Dendritic cell treated with granulocyte-macrophage colony-stimulating factor and Interleukin-4, amounts not matched to agents 40 ng/mL and 50 ng/mL, for 4 days (primary cell): ENCODE measurements around the gene LDLRAD4.

Source experiments
- H3K27ac Mint-ChIP-seq: one replicate; pipeline ENCODE4 v1.8.0; 2022; ENCODE audit warnings: mild to moderate bottlenecking, mixed read lengths
- H3K27me3 Mint-ChIP-seq: one replicate; pipeline ENCODE4 v1.8.0; 2022; ENCODE audit warnings: mild to moderate bottlenecking, mixed read lengths
- H3K36me3 Mint-ChIP-seq: one replicate; pipeline ENCODE4 v1.8.0; 2022; ENCODE audit warnings: low read depth, mixed read lengths
- H3K4me1 Mint-ChIP-seq: one replicate; pipeline ENCODE4 v1.8.0; 2022; ENCODE audit warnings: low read depth, mixed read lengths
- H3K4me3 Mint-ChIP-seq: one replicate; pipeline ENCODE4 v1.8.0; 2022; ENCODE audit warnings: mild to moderate bottlenecking, moderate library complexity, mixed read lengths
- H3K9me3 Mint-ChIP-seq: one replicate; pipeline ENCODE4 v1.8.0; 2022; ENCODE audit warnings: mixed read lengths
- intact Hi-C: fragments of 100-400 bp; cut with micrococcal nuclease; formaldehyde crosslinking; loops from one replicate; pipeline ENCODE4 v1.15.0; 2022

LDLRAD4 gene

DNA sequence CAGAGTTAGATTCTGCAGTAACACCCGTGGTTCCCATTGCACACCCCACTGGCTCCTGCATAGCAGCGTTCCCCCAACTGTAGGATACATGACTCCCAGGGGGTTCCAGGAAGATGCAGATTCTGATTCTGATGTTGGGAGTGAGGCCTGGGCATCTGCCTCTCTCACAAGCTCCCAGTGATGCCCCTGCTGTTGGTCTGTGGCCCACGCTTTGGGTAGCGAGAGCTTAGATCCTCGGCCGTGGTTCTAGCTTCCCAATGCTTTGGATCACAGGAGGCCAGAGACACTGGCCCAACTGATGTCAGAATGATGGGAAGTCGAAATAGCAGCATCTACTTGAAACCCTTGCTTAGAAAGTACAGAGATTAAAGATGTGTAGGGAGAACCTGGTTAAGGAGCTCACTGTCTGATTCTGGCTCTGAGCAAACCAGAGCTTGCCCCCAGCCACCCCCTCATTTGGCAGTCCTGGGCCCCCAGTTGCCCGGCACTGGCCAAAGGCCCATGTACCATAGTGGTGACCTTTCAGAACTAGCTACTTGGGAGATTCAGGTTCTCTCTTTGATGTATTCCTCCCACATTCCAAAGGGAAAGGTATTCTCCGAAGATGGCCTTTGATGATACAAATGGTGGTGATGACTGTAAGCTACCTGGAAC is 310.3 kb downstream of the LDLRAD4 start:
- Mint-ChIP-seq H3K4me1 (peaks cover 17% of the 10 kb centered on the region), H3K36me3 (peaks cover 47% of the 10 kb centered on the region), H3K9me3 (no peaks in the 10 kb centered on the region), H3K4me3 (no peak overlapping the region), H3K27ac (no peak overlapping the region), H3K27me3 (no peaks in the 10 kb centered on the region)
- intact Hi-C loops = no loop called here

DNA sequence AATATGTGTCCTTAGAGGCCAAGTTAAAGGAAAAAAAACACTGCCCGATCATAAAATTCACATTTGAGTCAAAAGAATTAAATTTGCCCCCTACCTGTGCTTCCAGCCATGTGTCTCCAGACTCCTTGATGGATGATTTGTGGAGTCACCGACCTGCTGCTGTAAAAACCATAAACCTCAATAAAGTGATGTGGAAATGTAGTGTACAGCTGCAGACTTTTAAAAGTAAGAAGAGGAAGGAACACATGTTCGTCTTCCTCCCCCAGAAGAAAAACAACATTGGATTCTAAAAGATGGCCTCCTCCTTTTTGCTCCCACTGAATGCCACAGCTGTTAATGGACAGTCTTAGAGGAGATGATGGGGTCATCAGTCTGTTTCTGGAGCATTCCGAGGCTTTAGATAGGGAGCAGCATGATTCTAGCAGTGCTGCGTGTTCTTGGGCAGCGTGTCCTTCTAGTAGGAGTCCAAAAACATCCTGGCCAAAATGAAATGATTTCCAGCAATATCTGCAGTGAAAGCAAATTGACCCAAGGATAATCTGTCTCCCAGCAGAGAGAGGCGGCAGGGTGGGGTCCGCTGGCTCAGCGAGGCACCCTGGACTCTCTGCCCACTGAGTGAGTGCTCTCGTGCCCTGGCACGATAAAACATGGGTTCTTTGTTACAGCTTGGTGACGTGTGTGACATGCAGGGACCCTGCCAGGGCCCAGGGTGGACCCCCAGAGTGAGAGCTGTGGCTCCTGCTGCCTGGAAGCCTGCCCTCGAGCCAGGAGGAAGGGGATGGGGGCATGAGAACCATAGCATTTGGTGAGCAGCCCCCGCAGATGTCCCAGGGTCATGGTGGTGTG is 311.7 kb downstream of the LDLRAD4 start:
- Mint-ChIP-seq H3K4me3 (no peak overlapping the region), H3K9me3 (no peaks in the 10 kb centered on the region), H3K27ac (no peak overlapping the region), H3K27me3 (no peaks in the 10 kb centered on the region), H3K4me1 (peaks cover 17% of the 10 kb centered on the region), H3K36me3 (peaks cover 39% of the 10 kb centered on the region)
- intact Hi-C loops = loop anchor here (2.0 kb wide), 1 partner anchor 313 kb away; no protein-coding TSS in a partner anchor

DNA sequence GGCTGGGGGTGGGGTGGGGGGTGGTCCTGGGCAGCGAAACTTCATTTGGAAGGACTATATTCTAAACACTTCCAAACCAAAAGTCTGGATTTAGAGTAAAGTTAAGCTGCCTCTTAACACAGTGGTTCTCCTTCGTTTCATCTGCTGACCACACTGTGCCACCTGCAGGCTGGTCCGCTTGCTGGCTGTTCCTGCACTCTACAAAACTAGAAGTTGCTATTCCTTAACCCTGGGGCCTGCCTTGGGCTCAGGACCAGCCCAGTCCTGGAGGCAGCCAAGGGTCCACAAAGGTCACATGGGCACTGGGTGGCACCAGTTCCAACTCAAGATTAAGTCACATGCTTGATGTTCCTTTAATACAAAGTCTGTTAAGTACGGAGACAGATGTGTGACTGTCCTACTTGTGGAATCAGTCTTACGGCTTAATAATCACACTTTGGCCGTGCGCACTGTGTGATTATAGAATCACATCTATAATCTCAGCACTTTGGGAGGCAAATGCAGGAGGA is 312.4 kb downstream of the LDLRAD4 start:
- no peaks in the 10 kb centered on the region for H3K9me3 Mint-ChIP-seq
- intact Hi-C loops = loop anchor here (2.0 kb wide), 1 partner anchor 314 kb away; no protein-coding TSS in a partner anchor
- H3K4me1 Mint-ChIP-seq = peaks cover 17% of the 10 kb centered on the region
- no peak overlapping the region for H3K27ac Mint-ChIP-seq
- no peaks in the 10 kb centered on the region for H3K27me3 Mint-ChIP-seq
- peaks cover 33% of the 10 kb centered on the region for H3K36me3 Mint-ChIP-seq
- H3K4me3 Mint-ChIP-seq = no peak overlapping the region

DNA sequence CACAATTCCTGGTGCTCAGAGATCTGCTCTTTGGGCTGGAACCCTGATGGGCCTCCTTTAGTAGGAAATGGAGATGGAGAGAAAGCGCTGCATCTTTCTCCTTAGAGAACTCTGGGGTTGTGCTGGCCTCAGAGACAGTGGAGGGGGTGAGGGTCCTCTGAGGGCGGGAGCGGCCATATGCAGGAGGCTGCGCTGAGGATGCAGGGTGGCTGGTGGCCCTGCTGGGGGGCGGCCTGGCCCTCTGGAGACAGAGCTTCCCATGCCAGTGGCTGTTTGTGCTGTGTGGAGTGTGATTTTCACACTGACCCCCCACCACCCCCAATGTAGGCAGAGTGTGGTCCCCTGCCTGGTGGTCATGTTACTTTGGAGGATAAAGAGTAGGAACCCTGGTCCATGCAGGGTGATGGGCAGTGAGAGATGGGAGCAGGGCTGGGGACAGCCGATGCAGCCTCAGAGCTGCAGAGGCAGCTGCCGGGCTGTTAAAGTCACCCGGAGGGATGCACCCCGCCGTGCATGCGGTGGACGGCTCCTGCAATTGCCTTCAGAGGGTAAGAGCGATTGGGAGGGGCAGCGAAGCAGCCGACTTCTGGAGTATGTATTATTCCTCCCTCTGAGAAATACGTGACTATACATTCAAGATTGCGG is 313.2 kb downstream of the LDLRAD4 start:
- Mint-ChIP-seq H3K36me3 (peaks cover 25% of the 10 kb centered on the region), H3K27me3 (no peaks in the 10 kb centered on the region), H3K4me3 (no peak overlapping the region), H3K27ac (no peak overlapping the region), H3K4me1 (peaks cover 21% of the 10 kb centered on the region), H3K9me3 (no peaks in the 10 kb centered on the region)
- intact Hi-C loops = loop anchor here (2.0 kb wide), 1 partner anchor 315 kb away; no protein-coding TSS in a partner anchor

DNA sequence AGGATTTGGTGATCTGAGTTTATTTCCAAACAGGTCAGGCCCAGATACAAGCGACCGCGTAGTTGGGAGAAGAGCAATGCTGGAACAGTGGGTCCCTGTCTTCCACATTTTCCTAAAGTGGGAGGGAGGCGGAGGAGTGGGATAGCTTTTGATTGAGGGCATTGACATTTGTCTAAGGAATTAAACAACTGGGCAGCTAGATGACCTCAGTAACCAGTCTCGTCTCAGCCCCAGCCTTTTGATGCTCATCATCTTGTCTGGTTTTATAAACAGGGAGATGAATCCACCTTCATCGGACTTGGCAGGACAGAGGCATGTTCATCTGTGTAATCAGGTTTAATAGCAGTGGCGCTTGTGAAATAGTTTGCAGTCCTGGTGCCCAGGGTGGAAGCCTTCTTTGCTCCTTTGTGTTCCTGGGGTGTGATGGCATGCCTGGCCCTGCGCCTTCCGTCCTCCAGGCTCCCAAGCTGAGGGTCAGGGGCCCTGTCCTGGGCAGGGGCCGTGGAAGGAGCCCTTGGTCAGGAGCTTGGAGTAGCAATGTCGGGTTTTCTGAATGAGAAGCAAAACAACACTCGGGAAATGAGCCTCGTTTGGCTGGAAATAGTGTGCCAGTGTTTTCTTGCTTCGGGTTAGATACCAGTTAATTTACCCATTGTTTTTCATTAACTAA is 314.0 kb downstream of the LDLRAD4 start:
- peaks cover 18% of the 10 kb centered on the region for H3K36me3 Mint-ChIP-seq
- H3K9me3 Mint-ChIP-seq = no peaks in the 10 kb centered on the region
- intact Hi-C loops = no loop called here
- H3K27ac Mint-ChIP-seq = no peak overlapping the region
- no peaks in the 10 kb centered on the region for H3K27me3 Mint-ChIP-seq
- no peak overlapping the region for H3K4me3 Mint-ChIP-seq
- peaks cover 23% of the 10 kb centered on the region for H3K4me1 Mint-ChIP-seq

DNA sequence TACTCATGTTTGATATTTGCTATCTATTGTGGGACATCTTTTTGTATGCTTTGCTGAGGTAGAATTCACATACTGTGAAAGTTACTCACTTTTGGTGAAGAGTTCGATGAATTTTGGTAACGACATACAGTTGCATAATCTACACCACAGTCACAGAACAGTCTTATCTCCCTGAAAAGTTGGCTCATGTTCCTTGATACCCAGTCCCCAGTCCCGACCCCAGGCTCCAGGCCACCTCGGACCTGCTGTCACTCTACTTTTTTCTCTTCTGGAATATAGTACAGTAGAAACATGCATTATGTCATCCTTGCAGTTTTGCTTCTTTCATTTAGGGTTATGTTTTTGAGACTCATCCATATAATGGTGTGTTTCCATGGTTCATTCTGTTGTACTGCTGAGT is 316.1 kb downstream of the LDLRAD4 start:
- Mint-ChIP-seq H3K4me1 (peaks cover 41% of the 10 kb centered on the region), H3K27me3 (no peaks in the 10 kb centered on the region), H3K27ac (no peak overlapping the region), H3K9me3 (no peaks in the 10 kb centered on the region), H3K4me3 (no peak overlapping the region), H3K36me3 (peaks cover 7% of the 10 kb centered on the region)
- intact Hi-C loops = no loop called here

DNA sequence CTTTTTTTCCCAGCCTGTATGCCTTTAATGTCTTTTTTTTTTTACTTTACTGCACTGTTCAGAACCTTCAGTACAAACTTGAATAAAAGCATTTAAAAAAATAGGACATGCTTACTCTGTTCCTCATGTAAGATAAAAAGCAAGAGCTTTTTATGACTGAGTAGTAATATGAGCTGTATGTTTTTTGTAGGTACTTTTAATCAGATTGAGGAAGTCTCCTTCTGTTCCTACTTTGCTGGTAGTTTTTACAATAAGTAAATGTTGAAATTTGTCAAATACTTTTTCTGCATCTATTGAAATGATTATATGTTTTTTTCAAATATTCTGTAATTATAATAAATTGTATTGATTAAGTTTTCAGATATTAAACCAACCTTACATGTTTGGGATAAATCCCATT is 318.0 kb downstream of the LDLRAD4 start:
- Mint-ChIP-seq H3K4me1 (peaks cover 26% of the 10 kb centered on the region), H3K27me3 (no peaks in the 10 kb centered on the region), H3K9me3 (no peaks in the 10 kb centered on the region), H3K36me3 (peaks cover 8% of the 10 kb centered on the region), H3K4me3 (no peak overlapping the region), H3K27ac (no peak overlapping the region)
- intact Hi-C loops = no loop called here

DNA sequence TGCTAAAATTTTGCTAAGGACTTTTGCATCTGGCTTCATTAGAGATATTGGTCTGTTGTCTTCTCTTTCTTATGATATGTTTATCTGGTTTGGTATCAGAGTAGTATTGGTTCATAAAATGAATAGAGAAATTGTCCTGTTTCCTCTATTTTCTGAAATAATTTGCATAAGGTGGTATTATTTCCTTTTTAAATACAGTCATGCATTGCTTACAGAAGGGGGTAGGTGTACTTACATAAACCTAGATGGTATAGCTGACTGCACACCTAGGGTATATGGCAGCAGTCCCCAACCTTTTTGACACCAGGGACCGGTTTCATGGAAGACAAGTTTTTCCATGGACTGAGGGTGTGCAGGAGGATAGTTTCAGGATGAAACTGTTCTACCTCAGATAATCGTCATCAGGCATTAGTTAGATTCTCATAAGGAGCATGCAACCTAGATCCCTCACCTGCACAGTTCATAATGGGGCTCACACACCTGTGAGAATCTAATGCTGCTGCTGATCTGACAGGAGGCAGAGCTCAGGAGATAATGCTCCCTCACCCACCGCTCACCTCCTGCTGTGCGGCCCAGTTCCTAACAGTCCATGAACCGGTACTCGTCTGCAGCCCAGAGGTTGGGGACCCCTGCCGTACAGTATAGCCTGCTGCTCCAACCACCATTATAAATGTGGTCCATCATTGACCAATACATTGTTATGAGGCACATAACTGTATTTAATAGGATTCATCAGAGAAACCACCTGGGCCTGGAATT is 318.6 kb downstream of the LDLRAD4 start:
- Mint-ChIP-seq H3K4me3 (no peak overlapping the region), H3K9me3 (no peaks in the 10 kb centered on the region), H3K36me3 (peaks cover 9% of the 10 kb centered on the region), H3K4me1 (peaks cover 26% of the 10 kb centered on the region), H3K27ac (no peak overlapping the region), H3K27me3 (no peaks in the 10 kb centered on the region)
- intact Hi-C loops = no loop called here

DNA sequence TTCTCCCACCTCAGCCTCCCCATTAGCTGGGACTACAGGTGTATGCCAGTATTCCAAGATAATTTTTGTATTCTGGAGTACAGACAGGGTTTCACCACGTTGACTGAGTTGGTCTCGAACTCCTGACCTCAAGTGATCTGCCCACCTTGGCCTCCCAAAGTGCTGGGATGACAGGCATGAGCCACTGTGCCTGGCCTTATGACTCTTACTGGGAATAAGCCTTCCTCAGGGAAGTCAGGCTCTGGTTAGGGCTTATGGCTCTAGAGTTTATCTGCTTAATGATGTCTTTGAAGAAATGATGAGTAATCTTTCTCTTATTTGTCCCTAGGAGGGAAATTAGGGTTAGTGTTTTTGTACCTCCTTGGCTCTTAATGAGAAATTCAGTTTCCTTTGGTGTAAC is 320.1 kb downstream of the LDLRAD4 start:
- Mint-ChIP-seq H3K4me3 (no peak overlapping the region), H3K27me3 (no peaks in the 10 kb centered on the region), H3K9me3 (no peaks in the 10 kb centered on the region), H3K4me1 (peaks cover 26% of the 10 kb centered on the region), H3K36me3 (peaks cover 23% of the 10 kb centered on the region), H3K27ac (no peak overlapping the region)
- intact Hi-C loops = no loop called here

DNA sequence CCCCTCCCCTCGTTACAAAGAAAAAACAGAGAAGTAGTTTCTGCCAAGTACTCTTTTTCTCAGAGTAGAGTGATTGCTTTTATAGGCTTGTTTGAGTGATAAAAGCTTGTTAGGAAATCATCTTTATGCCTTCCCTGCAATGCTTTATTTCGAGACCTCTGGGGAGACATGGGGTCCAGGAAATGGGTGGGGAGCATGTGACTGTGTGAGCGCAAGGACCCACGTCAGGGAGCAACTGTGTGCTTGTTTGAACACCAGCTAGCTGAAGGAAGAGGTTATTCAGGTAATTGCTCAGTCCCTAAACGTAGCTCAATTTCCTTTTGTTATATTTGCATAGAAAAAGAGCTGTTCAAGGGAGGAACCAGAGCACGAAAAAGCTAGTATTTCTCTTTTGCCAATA is 320.5 kb downstream of the LDLRAD4 start:
- H3K27ac Mint-ChIP-seq = no peak overlapping the region

DNA sequence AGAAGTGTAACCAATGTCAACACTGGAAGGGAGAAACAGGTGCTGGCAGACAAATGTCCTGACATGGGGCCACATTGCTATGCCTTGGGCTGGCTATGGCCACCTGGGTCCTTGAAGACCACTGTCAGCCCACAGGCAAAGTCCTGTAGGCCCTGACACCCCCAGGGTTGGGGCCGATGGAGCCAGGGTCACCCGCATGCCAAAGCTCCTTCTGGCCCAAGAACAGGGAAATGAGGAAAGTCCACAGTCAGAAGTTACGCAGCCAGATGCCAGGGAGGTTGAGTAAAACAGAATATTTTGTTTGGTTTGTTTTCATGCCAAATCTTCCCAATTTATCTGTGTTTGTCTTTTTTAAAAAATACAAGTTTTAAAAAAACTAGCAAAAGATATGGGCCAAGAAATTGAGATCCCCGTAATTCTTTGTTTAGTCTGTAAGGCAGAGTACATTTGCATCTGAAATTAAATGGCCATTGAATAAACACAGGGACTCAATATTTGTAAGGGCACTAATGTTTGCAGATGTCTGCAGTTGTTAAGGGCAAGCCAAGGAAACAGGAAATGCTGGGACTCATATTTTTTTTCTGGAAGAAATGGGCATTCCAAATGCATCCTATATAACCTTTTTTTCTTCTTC is 321.4 kb downstream of the LDLRAD4 start:
- Mint-ChIP-seq H3K27me3 (no peaks in the 10 kb centered on the region), H3K27ac (no peak overlapping the region), H3K4me3 (no peak overlapping the region), H3K4me1 (peaks cover 26% of the 10 kb centered on the region), H3K9me3 (no peaks in the 10 kb centered on the region), H3K36me3 (peaks cover 33% of the 10 kb centered on the region)
- intact Hi-C loops = no loop called here

More for the DNA sequence above, 320.5 kb downstream of the LDLRAD4 start:
- Mint-ChIP-seq H3K36me3 (peaks cover 27% of the 10 kb centered on the region), H3K9me3 (no peaks in the 10 kb centered on the region), H3K27me3 (no peaks in the 10 kb centered on the region), H3K4me3 (no peak overlapping the region), H3K4me1 (peaks cover 26% of the 10 kb centered on the region)
- intact Hi-C loops = no loop called here

DNA sequence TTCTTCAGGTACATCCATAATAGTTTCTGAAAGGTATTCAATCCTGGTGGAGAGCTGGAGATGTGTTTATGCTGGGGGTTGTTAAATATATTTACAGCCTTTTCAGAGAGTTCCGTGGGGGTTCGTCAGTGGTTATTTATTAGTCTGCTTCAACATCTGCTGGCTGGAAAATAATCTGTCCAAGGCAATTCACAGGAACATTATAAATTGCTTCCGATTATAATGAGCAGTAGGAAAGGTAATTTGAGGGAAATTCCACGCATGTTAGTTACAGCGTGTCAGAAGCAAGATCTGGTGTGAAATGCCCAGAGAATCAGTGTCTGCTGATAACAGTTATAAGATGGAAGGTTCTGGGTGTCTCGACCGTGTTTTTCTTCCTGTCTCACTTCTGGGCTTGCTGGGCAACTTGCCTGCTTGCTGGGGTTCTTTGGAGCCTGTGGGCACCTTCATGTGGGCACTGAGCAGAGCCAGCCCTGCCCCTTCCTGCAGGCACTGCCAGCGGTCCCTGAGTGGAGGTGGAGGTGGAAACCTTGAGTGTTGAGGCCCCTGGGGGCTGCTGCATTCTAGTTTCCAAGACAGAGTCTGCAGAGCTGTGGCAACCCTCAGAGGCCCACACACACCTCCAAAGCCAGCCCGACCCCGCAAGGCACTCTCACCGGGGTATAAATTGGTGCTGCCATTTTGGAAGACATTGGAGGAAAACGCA is 322.1 kb downstream of the LDLRAD4 start:
- Mint-ChIP-seq H3K27me3 (no peaks in the 10 kb centered on the region), H3K4me3 (no peak overlapping the region), H3K27ac (no peak overlapping the region), H3K36me3 (peaks cover 33% of the 10 kb centered on the region), H3K9me3 (no peaks in the 10 kb centered on the region), H3K4me1 (peaks cover 26% of the 10 kb centered on the region)
- intact Hi-C loops = no loop called here
